ENCODE measurements around the gene PPIC. TPM values are rescaled to one million over a fixed set of nuclear protein-coding genes. Genes with fewer than 3 reads are reported as not detected.

Gene PPIC
- total and polyA plus RNA-seq, 3 experiments from 2014 or later: not detected

Other genes with a start within 250 kb of the PPIC start
- gene SNX24, start 191.1 kb downstream of the PPIC start, total RNA-seq: 1 to 10 TPM; 4.0 to 4.4 TPM
- gene SNX24, start 191.1 kb downstream of the PPIC start, polyA plus RNA-seq: 5.1 TPM
- not detected for gene PRDM6, start 52.5 kb upstream of the PPIC start, total RNA-seq
- not detected for gene PRDM6, start 52.5 kb upstream of the PPIC start, polyA plus RNA-seq

All from CD8-positive, alpha-beta memory T cell (primary cell).